Fibroblast of the aortic adventitia (primary cell): ENCODE data around the gene SP7. TPM values are rescaled to one million over a fixed set of nuclear protein-coding genes. Genes with fewer than 3 reads are reported as not detected.

Experiments used
- DNase-seq: peaks from one replicate; pipeline ENCODE4 v3.0.0-alpha.2; 2010; ENCODE audit warnings: low read depth
- H3K4me3 ChIP-seq: 2 replicates; pipeline ENCODE4 v1.5.1; 2011; ENCODE audit warnings: low read depth, mild to moderate bottlenecking, control low read depth, low read length, moderate library complexity
- total RNA-seq: library from RNA; depleted of rRNA; stranded (reverse); fragments of >200 nt; gene quantifications from 2 replicates; pipeline ENCODE4 v1.2.3, GENCODE V29; 2012; ENCODE audit warnings: low replicate concordance
- TF ChIP-seq, protein P1 (sequence below): IDR thresholded peaks from 2 replicates; pipeline ENCODE4 v1.5.1; 2011; ENCODE audit warnings: mild to moderate bottlenecking, low read length, control low read depth, inconsistent platforms; ENCODE audit not compliant: insufficient read depth

Gene SP7
- total RNA-seq, 1 donor, result not detected

DNA sequence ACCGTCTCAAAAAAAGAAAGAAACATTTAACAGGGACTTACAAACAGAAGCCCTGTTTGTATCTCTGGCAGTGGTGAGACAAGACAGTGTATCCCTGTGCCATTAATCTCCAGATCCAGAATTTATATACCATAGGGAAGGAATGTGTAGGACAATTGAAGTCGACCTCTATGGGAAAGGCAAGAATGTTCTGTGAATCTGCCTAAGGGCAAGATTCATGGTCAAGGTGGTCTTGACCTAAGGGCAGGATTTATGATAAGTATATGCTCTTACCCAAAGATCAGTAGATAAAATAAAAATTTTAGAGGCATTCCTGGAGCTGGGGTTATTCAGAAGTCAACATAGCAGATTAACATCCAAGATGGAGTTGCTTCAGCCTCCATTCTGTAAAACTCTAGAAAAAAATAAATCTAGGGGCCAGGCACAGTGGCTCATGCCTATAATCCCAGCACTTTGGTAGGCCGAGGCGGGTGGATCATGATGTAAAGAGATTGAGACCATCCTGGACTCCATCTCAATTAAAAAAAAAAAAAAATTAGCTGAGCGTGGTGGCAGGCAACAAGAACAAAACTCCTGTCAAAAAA lies 22.8 kb upstream of the SP7 start:
- DNase-seq, result no peak
- TF ChIP-seq, protein P1, sequence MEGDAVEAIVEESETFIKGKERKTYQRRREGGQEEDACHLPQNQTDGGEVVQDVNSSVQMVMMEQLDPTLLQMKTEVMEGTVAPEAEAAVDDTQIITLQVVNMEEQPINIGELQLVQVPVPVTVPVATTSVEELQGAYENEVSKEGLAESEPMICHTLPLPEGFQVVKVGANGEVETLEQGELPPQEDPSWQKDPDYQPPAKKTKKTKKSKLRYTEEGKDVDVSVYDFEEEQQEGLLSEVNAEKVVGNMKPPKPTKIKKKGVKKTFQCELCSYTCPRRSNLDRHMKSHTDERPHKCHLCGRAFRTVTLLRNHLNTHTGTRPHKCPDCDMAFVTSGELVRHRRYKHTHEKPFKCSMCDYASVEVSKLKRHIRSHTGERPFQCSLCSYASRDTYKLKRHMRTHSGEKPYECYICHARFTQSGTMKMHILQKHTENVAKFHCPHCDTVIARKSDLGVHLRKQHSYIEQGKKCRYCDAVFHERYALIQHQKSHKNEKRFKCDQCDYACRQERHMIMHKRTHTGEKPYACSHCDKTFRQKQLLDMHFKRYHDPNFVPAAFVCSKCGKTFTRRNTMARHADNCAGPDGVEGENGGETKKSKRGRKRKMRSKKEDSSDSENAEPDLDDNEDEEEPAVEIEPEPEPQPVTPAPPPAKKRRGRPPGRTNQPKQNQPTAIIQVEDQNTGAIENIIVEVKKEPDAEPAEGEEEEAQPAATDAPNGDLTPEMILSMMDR, result no peak

DNA sequence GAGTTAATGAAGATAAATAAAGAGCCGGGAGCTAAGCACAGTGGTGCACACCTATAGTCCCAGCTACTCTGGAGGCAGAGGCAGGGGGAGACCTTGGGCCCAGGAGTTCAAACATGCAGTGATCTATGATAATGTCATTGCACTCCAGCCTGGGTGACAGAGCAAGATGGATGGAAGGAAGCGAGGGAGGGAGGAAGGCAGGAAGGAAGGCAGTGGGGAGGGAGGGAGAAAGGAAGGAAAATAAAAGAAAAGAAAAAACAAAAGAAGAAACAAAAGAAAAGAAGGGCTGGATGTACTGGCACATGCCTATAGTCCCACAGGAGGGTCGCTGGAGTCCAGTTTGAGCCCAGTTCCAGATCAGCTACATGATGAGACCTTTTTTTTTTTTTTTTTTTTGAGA lies 19.0 kb upstream of the SP7 start:
- TF ChIP-seq, protein P1, result no peak
- DNase-seq, result no peak
- no peak overlapping the region for H3K4me3 ChIP-seq

More for the DNA sequence above, 22.8 kb upstream of the SP7 start:
- H3K4me3 ChIP-seq, result no peak overlapping the region

DNA sequence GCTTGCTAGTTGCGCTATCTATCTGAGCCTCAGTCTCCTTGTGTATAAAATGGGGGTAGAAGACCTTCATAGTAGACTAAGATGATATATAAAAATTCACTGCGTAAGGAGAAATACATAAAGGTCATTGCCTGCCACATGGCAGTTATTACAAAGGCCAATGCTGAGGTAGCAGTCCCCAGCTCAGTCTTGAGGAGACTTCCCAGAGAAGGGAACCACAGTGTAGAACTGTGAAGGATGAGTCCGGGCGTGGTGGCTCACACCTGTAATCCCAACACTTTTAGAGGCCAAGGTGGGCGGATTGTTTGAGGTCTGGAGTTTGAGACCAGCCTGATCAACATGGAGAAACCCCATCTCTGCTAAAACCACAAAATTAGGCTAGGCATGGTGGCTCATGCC lies 17.1 kb upstream of the SP7 start:
- TF ChIP-seq, protein P1, result no peak
- H3K4me3 ChIP-seq, result no peak overlapping the region
- no peak for DNase-seq

GRCh38 chr12:53352331-53353256 lies 16.4 kb upstream of the SP7 start:
- DNase-seq, result peak; percentile 92
- TF ChIP-seq, protein P1, result peak; percentile 83
- H3K4me3 ChIP-seq, result no peak overlapping the region

GRCh38 chr12:53347905-53348304 lies 11.8 kb upstream of the SP7 start:
- TF ChIP-seq, protein P1, result no peak
- no peak overlapping the region for H3K4me3 ChIP-seq
- no peak for DNase-seq

DNA sequence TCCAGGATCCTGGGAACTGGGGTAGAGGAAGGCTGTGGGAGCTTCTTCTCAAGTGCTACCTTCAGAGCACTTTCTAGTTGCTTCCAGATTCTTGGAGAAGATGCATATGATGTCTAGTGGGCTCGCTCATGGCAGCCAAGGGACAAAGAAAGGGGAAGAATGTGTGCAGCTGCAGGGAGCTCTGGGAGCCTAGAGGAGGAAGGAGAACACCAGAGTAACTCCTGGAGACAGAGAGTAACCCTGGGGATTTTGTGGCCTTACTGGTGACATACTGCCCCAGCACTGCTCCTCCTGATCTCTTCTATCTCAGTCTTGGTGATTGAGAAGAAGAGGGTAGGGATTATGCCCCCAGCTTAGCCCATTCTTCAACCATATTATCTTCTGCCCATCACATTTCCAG lies 10.3 kb upstream of the SP7 start:
- no peak overlapping the region for H3K4me3 ChIP-seq
- DNase-seq, result no peak

More for the DNA sequence above, 10.3 kb upstream of the SP7 start:
- TF ChIP-seq, protein P1, result no peak
